IgD-negative memory B cell (primary cell): ENCODE results near the gene DNM3. TPM values are rescaled to one million over a fixed set of nuclear protein-coding genes. Genes with fewer than 3 reads are reported as not detected.
A peak's percentile ranks its signal among the peaks of the same experiment; 100 is the strongest.
"Not testable (repeated sequence)": the region's sequence is repeated elsewhere in the genome, so short reads cannot be mapped to it uniquely, and the experiment has no call there.

Source experiments
- H3K27ac Mint-ChIP-seq, 3 donors: one replicate each; pipeline ENCODE4 v1.8.0; 2020 to 2022; ENCODE audit warnings: mild to moderate bottlenecking in 3 of 3, mixed read lengths in 3 of 3, moderate library complexity in 1 of 3
- H3K27me3 Mint-ChIP-seq: one replicate; pipeline ENCODE4 v1.8.0; 2021; ENCODE audit warnings: mixed read lengths
- H3K36me3 Mint-ChIP-seq: one replicate; pipeline ENCODE4 v1.8.0; 2020; ENCODE audit warnings: mild to moderate bottlenecking, mixed read lengths
- H3K4me1 Mint-ChIP-seq, 3 donors: one replicate each; pipeline ENCODE4 v1.8.0; 2020 to 2022; ENCODE audit warnings: mixed read lengths in 3 of 3, mild to moderate bottlenecking in 1 of 3
- H3K4me3 Mint-ChIP-seq, 4 donors: one replicate each; pipeline ENCODE4 v1.8.0; 2020 to 2022; ENCODE audit warnings: mild to moderate bottlenecking in 4 of 4, mixed read lengths in 4 of 4, moderate library complexity in 3 of 4
- H3K9me3 Mint-ChIP-seq, 3 donors: one replicate each; pipeline ENCODE4 v1.8.0; 2020 to 2021; ENCODE audit warnings: mixed read lengths in 3 of 3, mild to moderate bottlenecking in 1 of 3
- polyA plus RNA-seq: library from polyadenylated mRNA; unstranded; fragments of 300-500 nt; fragmentation: Illumina TruSeq; gene quantifications from one replicate; pipeline ENCODE4 v1.2.3, GENCODE V29; 2021

The DNM3 gene
- 0.39 TPM for polyA plus RNA-seq

DNA sequence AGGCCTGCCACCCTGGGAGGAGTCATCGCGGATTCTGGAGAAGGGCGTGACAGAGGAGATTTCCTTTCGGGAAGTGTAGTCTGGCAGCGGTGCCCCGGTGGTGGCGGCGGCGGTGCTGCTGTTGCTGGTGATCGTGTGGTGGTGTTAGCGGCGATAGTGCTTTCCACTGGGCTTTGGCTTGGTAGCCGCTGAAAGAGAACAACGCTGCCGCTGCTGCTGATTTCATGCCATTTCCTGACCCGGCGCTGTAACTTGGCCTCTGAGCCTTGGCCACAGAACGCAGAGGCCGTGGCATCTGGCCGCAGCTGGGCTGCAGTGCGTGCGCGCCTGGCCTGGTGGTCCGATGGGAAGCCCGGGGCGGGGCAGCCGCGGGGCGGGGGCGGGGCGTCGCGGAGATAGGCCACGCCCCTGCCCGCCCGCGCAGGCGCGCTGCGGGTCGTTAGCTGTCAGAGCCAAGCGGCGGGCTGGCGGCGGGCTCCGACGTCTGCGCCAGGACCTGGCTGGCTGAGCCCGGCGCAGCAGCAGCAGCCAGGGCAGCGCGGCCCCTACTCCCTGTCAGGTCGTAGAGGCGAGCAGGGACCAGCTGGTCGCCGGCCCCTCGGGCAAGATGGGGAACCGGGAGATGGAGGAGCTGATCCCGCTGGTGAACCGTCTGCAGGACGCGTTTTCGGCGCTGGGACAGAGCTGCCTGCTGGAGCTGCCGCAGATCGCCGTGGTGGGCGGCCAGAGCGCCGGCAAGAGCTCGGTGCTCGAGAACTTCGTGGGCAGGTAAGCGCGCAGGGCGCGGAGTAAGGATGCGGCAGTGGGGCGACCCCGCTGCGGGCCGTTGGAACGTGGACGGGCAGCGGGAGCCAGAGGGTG, at the start of gene DNM3:
Gene DNM3 (plus strand): TSS at position 449 of the 861 bp plus-strand sequence. CDS start 159 bp downstream, at position 608.
- H3K9me3 Mint-ChIP-seq = no peaks in the 10 kb centered on the region
- H3K36me3 Mint-ChIP-seq = peaks cover 2% of the 10 kb centered on the region
- peak within 1 kb of the TSS; percentile 85 to 97 (median 94) for H3K4me3 Mint-ChIP-seq
- peak within 1 kb of the TSS; percentile 77 to 87 (median 87) for H3K27ac Mint-ChIP-seq
- peaks cover 21% of the 10 kb centered on the region for H3K27me3 Mint-ChIP-seq
- H3K4me1 Mint-ChIP-seq = peaks cover 9 to 18% (median 15%) of the 10 kb centered on the region in 3 donors

DNA sequence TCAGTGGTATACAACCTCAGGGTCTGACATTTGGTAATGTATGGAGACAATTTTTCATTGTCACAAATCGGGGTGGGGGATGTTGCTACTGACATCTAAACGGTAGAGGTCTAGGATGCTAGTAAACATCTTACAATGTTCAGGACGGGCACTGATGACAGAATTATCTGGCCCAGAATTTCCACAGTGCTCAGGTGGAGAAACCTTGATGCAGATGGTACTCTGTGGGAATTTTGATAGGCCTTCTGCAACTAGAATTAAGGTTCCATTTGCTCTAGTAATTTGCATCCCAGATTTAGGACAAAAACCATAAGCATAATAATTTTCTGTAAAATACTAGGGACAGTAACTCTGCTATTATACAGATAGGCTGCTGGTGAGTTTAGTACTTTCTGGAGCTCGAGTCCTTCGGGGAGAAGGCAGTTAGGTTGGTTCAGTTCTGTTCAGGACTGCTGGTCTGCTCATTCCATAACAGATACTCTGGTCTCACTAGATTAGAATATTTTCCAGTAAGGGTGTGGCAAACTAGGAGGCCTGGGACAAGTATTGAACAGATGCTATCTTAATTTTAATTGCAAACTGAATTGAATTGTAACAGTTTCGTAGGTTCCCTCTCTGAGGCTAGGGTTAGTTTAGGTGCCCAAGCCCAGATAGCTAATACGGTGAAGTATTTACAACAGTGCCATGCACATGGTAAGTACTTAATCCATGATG, 48.5 kb upstream of the DNM3 start:
- no peaks in the 10 kb centered on the region for H3K9me3 Mint-ChIP-seq
- no peak overlapping the region for H3K27ac Mint-ChIP-seq
- no peak overlapping the region for H3K4me3 Mint-ChIP-seq
- H3K4me1 Mint-ChIP-seq = peaks cover 1 to 10% (median 2%) of the 10 kb centered on the region in 3 donors
- no peaks in the 10 kb centered on the region for H3K27me3 Mint-ChIP-seq
- peaks cover 8% of the 10 kb centered on the region for H3K36me3 Mint-ChIP-seq

DNA sequence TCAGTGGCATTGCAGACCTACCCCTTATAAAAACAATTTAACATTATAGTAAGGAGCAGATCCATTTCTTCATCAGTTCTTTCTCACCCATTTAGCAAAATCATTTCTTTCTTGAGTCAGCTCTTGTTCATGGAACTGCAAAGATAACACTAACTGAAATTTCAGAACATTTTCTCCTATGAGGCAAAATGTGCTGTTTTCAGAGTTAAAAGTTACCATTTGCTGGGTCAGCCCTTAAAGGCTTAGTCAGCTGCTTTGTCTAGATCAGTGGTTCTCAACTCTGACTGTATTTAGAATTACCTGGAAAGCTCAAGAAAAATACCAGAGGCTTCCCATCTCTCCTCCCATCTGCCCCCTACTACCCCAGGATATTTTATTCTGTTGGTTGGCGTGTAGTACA, 47.7 kb upstream of the DNM3 start:
- peaks cover 1 to 7% (median 2%) of the 10 kb centered on the region in 3 donors for H3K4me1 Mint-ChIP-seq
- no peaks in the 10 kb centered on the region for H3K9me3 Mint-ChIP-seq
- peaks cover 8% of the 10 kb centered on the region for H3K36me3 Mint-ChIP-seq
- no peaks in the 10 kb centered on the region for H3K27me3 Mint-ChIP-seq
- no peak overlapping the region for H3K4me3 Mint-ChIP-seq
- H3K27ac Mint-ChIP-seq = no peak overlapping the region

DNA sequence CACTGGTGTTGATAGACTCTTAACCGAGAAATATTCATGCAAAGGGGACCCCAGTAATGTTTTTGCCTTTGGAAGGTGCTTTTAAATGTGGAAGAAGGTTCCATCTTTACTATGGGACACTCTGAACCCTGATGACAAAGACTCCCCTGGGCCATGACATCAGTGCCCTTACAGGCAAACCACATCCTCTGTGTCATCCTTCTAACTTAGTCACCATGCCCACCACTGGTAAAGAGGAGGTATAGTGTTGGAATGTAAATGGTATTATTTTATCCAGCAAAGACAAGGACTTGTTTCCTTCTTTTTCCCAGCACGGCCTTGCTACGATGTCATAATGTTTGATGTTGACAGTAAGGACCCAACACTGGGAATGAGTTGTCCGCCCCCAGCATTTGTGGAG, 47.2 kb upstream of the DNM3 start:
- Mint-ChIP-seq H3K4me3 (no peak overlapping the region), H3K27me3 (no peaks in the 10 kb centered on the region), H3K4me1 (peaks cover 1 to 7% (median 2%) of the 10 kb centered on the region in 3 donors), H3K36me3 (peaks cover 8% of the 10 kb centered on the region), H3K9me3 (no peaks in the 10 kb centered on the region), H3K27ac (no peak overlapping the region)

DNA sequence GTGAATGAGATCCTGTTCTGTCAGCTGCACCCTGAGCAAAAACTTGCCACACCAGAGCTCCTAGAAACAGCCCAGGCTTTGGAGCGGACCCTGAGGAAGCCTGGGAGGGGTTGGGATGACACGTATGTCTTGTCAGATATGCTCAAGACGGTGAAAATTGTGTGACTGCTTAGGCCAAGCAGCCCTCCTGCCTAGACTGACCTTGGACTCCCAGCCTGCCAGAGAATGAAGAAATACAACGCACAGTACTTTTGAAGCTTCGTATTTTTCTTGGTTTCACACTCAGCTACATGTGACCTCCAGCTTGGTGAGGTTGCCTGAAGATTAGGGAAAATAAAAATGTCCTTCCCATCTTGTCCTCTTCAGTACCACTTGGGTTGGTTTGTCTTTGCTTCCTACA, 44.7 kb upstream of the DNM3 start:
- H3K27me3 Mint-ChIP-seq = no peaks in the 10 kb centered on the region
- H3K36me3 Mint-ChIP-seq = peaks cover 7% of the 10 kb centered on the region
- H3K27ac Mint-ChIP-seq = no peak overlapping the region
- H3K4me1 Mint-ChIP-seq = peaks cover 0 to 7% (median 2%) of the 10 kb centered on the region in 3 donors
- no peak overlapping the region for H3K4me3 Mint-ChIP-seq
- no peaks in the 10 kb centered on the region for H3K9me3 Mint-ChIP-seq

DNA sequence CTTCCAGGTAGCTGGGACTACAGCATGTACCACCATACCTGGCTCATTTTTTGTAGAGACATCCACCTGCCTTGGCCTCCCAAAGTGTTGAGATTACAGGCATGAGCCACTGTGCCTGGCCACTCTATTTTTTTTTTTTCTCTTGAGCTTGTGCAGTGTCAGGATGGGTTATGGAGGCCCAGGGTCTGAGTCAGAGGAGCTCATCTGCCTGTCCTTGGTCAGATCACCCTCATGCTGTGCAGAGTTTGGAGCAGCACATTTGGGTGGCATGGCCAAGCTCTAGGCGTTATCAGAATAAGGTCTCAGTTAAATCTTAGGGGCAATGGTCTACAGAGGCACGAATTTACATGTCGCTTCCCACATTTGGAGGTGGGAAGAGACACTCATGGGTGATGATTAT, 43.0 kb upstream of the DNM3 start:
- H3K27ac Mint-ChIP-seq = no peak overlapping the region
- no peak overlapping the region for H3K4me3 Mint-ChIP-seq
- peaks cover 0 to 7% (median 2%) of the 10 kb centered on the region in 3 donors for H3K4me1 Mint-ChIP-seq
- H3K27me3 Mint-ChIP-seq = no peaks in the 10 kb centered on the region
- H3K9me3 Mint-ChIP-seq = no peaks in the 10 kb centered on the region
- peaks cover 8% of the 10 kb centered on the region for H3K36me3 Mint-ChIP-seq

DNA sequence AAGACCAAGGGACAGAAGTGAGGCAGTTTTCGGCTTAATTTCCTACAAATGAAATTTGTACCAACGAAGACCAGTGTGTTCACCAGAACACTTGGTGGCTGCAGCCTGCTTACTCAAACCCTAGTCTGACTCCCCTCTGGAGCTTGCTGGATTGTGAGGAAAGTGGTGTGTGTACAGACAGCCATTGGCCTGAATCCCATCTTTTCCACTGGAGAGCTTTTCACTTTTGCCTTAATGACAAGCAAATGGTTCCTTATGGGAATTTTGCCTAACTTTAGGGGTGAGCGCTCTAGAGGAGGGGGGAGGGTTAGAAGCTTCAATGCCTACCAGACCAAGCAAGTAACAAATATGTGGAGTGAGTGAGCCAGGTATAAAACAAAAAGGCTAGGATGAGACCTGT, 42.5 kb upstream of the DNM3 start:
- no peak overlapping the region for H3K27ac Mint-ChIP-seq
- peaks cover 0 to 7% (median 2%) of the 10 kb centered on the region in 3 donors for H3K4me1 Mint-ChIP-seq
- no peaks in the 10 kb centered on the region for H3K27me3 Mint-ChIP-seq
- H3K4me3 Mint-ChIP-seq = no peak overlapping the region
- no peaks in the 10 kb centered on the region for H3K9me3 Mint-ChIP-seq
- H3K36me3 Mint-ChIP-seq = peaks cover 9% of the 10 kb centered on the region

DNA sequence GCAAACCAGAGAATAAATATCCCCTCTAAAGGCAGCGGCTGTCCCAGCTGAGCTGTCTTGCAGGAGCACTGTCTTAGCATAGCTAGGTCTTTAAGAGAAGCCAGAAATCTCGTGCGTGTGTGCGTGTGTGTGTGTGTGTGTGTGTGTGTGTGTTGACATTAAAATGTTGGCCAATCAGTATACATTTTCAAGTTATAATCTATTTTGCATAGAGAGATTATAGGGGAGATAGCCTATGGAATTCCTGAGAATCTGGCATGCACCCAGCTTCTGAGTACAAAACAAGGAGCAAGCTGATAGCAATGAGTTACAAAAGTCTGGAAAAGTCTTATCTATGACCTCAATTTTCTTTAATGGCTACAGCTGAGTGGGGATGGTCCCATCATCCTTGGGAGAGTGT, 42.1 kb upstream of the DNM3 start:
- Mint-ChIP-seq H3K36me3 (peaks cover 9% of the 10 kb centered on the region), H3K4me1 (peaks cover 0 to 7% (median 3%) of the 10 kb centered on the region in 3 donors), H3K27me3 (no peaks in the 10 kb centered on the region), H3K9me3 (no peaks in the 10 kb centered on the region), H3K4me3 (no peak overlapping the region), H3K27ac (peak overlapping the region in 1 of 3 donors; percentile 93)

DNA sequence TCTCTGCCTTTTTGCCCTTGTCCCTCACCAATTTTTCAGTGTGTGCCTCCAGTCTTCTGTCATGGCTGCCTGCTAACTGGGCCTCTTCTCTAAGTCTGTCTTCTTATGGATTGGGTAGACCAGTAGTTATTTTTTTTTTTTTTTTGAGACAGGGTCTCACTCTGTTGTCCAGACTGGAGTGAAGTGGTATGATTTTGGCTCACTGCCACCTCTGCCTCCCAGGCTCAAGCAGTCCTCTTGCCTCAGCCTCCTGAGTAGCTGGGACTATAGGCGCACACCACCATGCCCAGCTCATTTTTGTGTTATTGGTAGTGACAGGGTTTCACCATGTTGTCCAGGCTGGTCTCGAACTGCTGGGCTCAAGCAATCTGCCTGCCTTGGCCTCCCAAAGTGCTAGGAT, 41.6 kb upstream of the DNM3 start:
- not testable (repeated sequence) for H3K36me3 Mint-ChIP-seq, H3K4me1 Mint-ChIP-seq, H3K9me3 Mint-ChIP-seq, H3K27me3 Mint-ChIP-seq, H3K4me3 Mint-ChIP-seq
- peak overlapping the region in 1 of 3 donors; percentile 93 for H3K27ac Mint-ChIP-seq

DNA sequence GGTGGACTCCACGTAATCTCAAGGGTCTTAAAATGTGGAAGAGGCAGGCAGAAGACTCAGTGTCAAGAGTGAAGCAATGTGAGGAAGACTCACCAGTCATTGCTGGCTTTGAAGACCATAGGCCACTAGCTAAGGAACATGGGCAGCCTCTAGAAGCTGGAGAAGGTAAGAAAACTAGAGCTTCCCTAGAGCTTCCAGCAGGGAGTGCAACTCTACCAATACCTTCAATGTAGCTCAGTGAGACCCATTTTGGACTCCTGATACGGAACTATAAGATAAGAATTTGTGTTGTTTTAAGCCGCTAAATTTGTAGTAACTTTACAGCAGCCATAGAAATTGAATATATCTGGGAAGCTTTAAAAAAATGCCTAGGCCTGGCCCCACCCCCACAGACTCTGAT, 41.0 kb upstream of the DNM3 start:
- no peak overlapping the region for H3K27ac Mint-ChIP-seq
- H3K36me3 Mint-ChIP-seq = peaks cover 2% of the 10 kb centered on the region

DNA sequence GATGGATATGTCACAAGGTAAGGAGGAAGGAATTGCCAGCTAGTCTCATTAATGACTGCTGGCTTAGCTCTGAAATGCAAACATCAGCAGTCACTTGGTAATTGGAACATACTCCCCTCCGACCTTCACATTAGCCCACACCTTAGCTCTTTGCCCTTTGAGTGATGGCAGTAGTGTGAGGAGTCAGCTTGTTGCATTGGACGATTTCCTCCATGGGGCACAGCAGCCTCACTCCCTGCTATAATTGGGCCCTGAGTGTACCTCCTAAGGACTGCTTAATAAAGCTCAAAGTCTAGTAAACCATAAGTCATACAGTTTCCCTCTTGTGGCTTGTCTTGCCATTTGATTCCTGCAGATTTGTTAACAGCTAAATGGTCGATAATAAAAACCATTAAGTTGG, 40.4 kb upstream of the DNM3 start:
- peaks cover 10 to 15% (median 14%) of the 10 kb centered on the region in 3 donors for H3K4me1 Mint-ChIP-seq
- no peak overlapping the region for H3K4me3 Mint-ChIP-seq
- no peak overlapping the region for H3K27ac Mint-ChIP-seq
- peaks cover 2% of the 10 kb centered on the region for H3K36me3 Mint-ChIP-seq
- no peaks in the 10 kb centered on the region for H3K27me3 Mint-ChIP-seq
- no peaks in the 10 kb centered on the region for H3K9me3 Mint-ChIP-seq

More for the DNA sequence above, 41.0 kb upstream of the DNM3 start:
- no peak overlapping the region for H3K4me3 Mint-ChIP-seq
- H3K27me3 Mint-ChIP-seq = no peaks in the 10 kb centered on the region
- peaks cover 5 to 10% (median 9%) of the 10 kb centered on the region in 3 donors for H3K4me1 Mint-ChIP-seq
- no peaks in the 10 kb centered on the region for H3K9me3 Mint-ChIP-seq

DNA sequence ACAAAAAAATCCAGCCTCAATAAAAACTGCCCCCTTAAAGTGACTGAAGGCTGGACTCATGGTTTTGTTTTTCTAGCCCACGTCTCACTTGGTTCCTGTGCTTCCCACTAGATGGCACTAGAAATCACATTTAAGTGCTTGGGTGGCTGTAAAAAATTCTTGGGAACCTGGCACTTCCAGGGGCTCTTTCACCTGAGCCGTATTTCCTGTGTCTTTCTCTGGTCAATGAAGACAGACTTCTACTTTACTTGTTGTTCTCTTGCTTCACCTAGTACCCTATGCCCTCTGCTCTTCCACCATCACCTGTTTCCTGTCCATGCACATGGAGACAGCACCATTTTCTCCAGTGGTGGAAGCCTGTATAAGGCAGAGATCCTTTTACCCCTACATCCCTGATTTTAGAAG, 39.8 kb upstream of the DNM3 start:
- Mint-ChIP-seq H3K27me3 (no peaks in the 10 kb centered on the region), H3K4me3 (no peak overlapping the region), H3K4me1 (peaks cover 12 to 20% (median 16%) of the 10 kb centered on the region in 3 donors), H3K9me3 (no peaks in the 10 kb centered on the region), H3K36me3 (peaks cover 2% of the 10 kb centered on the region), H3K27ac (no peak overlapping the region)

DNA sequence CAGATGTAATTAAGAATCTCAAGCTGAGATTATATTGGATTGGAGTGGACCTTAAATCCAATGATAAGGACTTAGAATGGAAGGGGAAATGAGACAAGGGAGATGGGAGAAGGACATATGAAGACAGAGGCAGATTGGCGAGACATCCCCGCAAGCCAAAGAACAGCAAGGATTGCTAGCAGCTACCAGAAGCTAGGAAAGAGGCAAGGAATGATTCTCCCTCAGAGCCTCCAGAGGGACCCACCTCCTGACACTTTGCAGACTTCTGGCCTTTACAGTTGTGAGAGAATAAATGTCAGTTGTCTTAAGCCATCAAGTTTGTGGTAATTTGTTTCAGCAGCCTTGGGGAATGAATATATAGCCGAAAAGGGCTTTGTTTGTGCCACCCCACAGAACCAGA, 39.1 kb upstream of the DNM3 start:
- H3K9me3 Mint-ChIP-seq = no peaks in the 10 kb centered on the region
- H3K27ac Mint-ChIP-seq = no peak overlapping the region
- no peak overlapping the region for H3K4me3 Mint-ChIP-seq
- H3K4me1 Mint-ChIP-seq = peaks cover 16 to 24% (median 21%) of the 10 kb centered on the region in 3 donors
- no peaks in the 10 kb centered on the region for H3K27me3 Mint-ChIP-seq
- peaks cover 2% of the 10 kb centered on the region for H3K36me3 Mint-ChIP-seq

DNA sequence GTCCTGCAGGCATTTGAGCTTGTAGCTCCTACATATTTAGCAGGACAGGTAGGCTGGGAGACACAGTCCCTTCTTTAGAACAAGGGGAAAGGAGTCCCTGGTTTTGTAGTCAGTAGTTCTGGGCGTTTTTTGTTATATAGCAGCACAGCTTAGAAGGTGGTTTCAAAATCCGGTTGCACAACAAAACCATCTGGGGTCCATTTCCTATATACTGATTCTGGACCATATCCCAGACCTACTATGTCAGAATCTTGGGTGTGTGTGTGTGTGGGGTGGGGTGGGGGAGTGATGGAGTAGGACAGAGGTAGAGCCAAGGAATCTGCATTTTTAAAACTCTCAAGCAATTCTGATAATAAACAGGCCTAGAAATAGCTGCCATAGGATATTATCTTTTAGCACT, 38.3 kb upstream of the DNM3 start:
- H3K9me3 Mint-ChIP-seq = no peaks in the 10 kb centered on the region
- H3K4me3 Mint-ChIP-seq = no peak overlapping the region
- H3K27me3 Mint-ChIP-seq = no peaks in the 10 kb centered on the region
- H3K27ac Mint-ChIP-seq = no peak overlapping the region
- H3K36me3 Mint-ChIP-seq = peaks cover 2% of the 10 kb centered on the region
- H3K4me1 Mint-ChIP-seq = peaks cover 24 to 28% (median 28%) of the 10 kb centered on the region in 3 donors

DNA sequence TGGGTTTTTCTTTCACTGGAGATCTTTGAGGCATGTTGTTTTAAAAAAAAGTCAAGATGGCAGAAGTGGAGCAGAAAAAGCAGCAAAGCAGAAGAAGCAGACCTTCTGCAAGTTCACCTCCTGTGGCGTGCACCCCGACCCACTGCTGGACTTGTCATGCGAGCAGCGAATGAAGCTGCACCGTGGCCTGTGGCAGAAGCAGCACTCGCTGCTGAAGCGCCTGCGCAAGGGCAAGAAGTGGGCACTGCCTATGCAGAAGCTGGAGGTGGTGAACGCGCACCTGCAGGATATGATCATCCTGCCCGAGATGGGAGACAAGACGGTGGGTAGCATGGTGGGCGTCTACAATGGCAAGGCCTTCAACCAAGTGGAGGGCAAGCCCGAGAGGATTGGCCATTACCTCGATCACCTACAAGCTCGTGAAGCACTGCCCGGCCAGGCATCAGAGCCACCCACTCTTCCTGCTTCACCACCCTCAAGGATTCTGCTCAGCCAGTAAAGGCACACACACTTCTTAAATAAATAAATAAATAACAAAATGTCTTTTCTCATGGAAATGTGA, 37.8 kb upstream of the DNM3 start:
- peaks cover 24 to 28% (median 28%) of the 10 kb centered on the region in 3 donors for H3K4me1 Mint-ChIP-seq
- H3K27me3 Mint-ChIP-seq = no peaks in the 10 kb centered on the region
- no peaks in the 10 kb centered on the region for H3K9me3 Mint-ChIP-seq
- H3K27ac Mint-ChIP-seq = no peak overlapping the region
- no peak overlapping the region for H3K4me3 Mint-ChIP-seq
- H3K36me3 Mint-ChIP-seq = peaks cover 2% of the 10 kb centered on the region
